GM12892 (cell line): ENCODE measurements around the gene GAL3ST3.

Experiments used
- POLR2A ChIP-seq: IDR thresholded peaks from 2 replicates; pipeline ENCODE4 v1.6.1; 2011; ENCODE audit warnings: low read depth, low read length, control low read depth
- POLR2AphosphoS5 ChIP-seq: IDR thresholded peaks from 2 replicates; pipeline ENCODE4 v1.6.1; 2011; ENCODE audit warnings: low read depth, low read length, control low read depth
- TAF1 ChIP-seq: IDR thresholded peaks from 2 replicates; pipeline ENCODE4 v1.6.1; 2011; ENCODE audit warnings: low read depth, mild to moderate bottlenecking, control low read depth, low read length, borderline replicate concordance

DNA sequence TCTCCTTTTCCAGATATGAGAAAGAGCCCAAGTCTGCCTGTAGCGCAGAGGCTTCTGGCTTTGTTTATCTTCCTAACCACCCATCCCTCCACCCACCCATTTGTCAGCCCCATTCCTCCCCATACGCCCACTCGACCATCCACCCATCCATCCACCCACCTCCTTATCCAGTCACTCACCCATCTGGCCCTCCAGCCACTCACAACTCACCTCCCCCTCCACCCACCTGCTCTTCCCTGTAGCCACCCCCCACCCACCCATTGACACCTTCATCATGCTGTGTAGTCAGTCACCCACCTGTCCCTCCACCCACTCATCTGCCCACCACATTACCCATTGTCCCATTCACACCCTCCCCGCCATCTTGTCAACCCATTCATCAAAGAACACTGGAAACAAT, 31.6 kb downstream of the GAL3ST3 start:
- TF ChIP-seq POLR2AphosphoS5 (no peak), POLR2A (no peak), TAF1 (no peak)
